ENCODE results near the gene PCDHGA12.

- no peak for TF ChIP-seq EZH2 (IDR thresholded peaks at IDR 0.05; ENCODE audit: low read length, missing control alignments)
- no peak for TF ChIP-seq CTCF (conservative IDR thresholded peaks at IDR 0.05 in 1 of 2, IDR thresholded peaks at IDR 0.05 in 1 of 2; ENCODE audit: low read depth in 1 of 2, low read length in 2 of 2)
Measured at GRCh38 chr5:141439411-141440141, 9.3 kb downstream of the PCDHGA12 start.

Data from fibroblast of lung (primary cell).